WERI-Rb-1 (cell line): ENCODE measurements around the gene ZSWIM9.

Experiments used
- DNase-seq: peaks from one replicate; pipeline ENCODE4 v3.0.0-alpha.2; 2020
- H3K27ac ChIP-seq: fragments of 250-450 bp; sonication (Bioruptor Pico); 2 replicates; pipeline ENCODE4 v1.5.1; 2020; ENCODE audit warnings: mild to moderate bottlenecking, moderate library complexity
- H3K27me3 ChIP-seq: fragments of 250-450 bp; sonication (Bioruptor Pico); 2 replicates; pipeline ENCODE4 v1.5.1; 2021; ENCODE audit warnings: mild to moderate bottlenecking, low read depth, moderate library complexity; ENCODE audit not compliant: insufficient read depth, severe bottlenecking
- H3K36me3 ChIP-seq: fragments of 250-450 bp; sonication (Bioruptor Pico); 2 replicates; pipeline ENCODE4 v1.5.1; 2020; ENCODE audit warnings: mild to moderate bottlenecking, moderate library complexity
- H3K4me3 ChIP-seq: 2 replicates; pipeline ENCODE4 v1.5.1; 2011; ENCODE audit warnings: low read depth, mild to moderate bottlenecking, control low read depth, low read length
- H3K9me3 ChIP-seq: fragments of 250-450 bp; sonication (Bioruptor Pico); 2 replicates; pipeline ENCODE4 v1.5.1; 2021; ENCODE audit warnings: mild to moderate bottlenecking, moderate library complexity; ENCODE audit not compliant: severe bottlenecking
- CTCF ChIP-seq: IDR thresholded peaks from 2 replicates; pipeline ENCODE4 v1.5.1; 2011; ENCODE audit warnings: low read depth, mild to moderate bottlenecking, control low read depth, inconsistent platforms, low read length

ZSWIM9 gene

GRCh38 chr19:48127561-48127960 is 42.9 kb upstream of the ZSWIM9 start:
- Histone ChIP-seq H3K9me3 (no peaks in the 10 kb centered on the region), H3K36me3 (peaks cover 87% of the 10 kb centered on the region), H3K4me3 (no peak overlapping the region), H3K27ac (no peak overlapping the region), H3K27me3 (no peaks in the 10 kb centered on the region)
- no peak for TF ChIP-seq CTCF
- no peak for DNase-seq

- H3K9me3 ChIP-seq, result no peaks in the 10 kb centered on the region
- peaks cover 88% of the 10 kb centered on the region for H3K36me3 ChIP-seq
- H3K4me3 ChIP-seq, result no peak overlapping the region
- DNase-seq, result no peak
- no peak for TF ChIP-seq CTCF
- H3K27me3 ChIP-seq, result no peaks in the 10 kb centered on the region
- no peak overlapping the region for H3K27ac ChIP-seq
These were observed 37.4 kb upstream of the ZSWIM9 start for GRCh38 chr19:48133094-48133493.

- no peak for DNase-seq
- H3K4me3 ChIP-seq, result no peak overlapping the region
- no peaks in the 10 kb centered on the region for H3K27me3 ChIP-seq
- no peaks in the 10 kb centered on the region for H3K9me3 ChIP-seq
- no peak for TF ChIP-seq CTCF
- no peak overlapping the region for H3K27ac ChIP-seq
- peaks cover 78% of the 10 kb centered on the region for H3K36me3 ChIP-seq
These were observed 35.1 kb upstream of the ZSWIM9 start for GRCh38 chr19:48135411-48135810.

- Histone ChIP-seq H3K36me3 (peaks cover 77% of the 10 kb centered on the region), H3K27me3 (no peaks in the 10 kb centered on the region), H3K9me3 (no peaks in the 10 kb centered on the region), H3K27ac (no peak overlapping the region), H3K4me3 (no peak overlapping the region)
- no peak for DNase-seq
- no peak for TF ChIP-seq CTCF
These were observed 33.9 kb upstream of the ZSWIM9 start for GRCh38 chr19:48136547-48136946.

- no peaks in the 10 kb centered on the region for H3K27me3 ChIP-seq
- no peak for DNase-seq
- H3K27ac ChIP-seq, result no peak overlapping the region
- no peak overlapping the region for H3K4me3 ChIP-seq
- H3K36me3 ChIP-seq, result peaks cover 73% of the 10 kb centered on the region
- no peaks in the 10 kb centered on the region for H3K9me3 ChIP-seq
- no peak for TF ChIP-seq CTCF
These were observed 33.1 kb upstream of the ZSWIM9 start for GRCh38 chr19:48137411-48137810.

GRCh38 chr19:48139053-48139452 is 31.4 kb upstream of the ZSWIM9 start:
- Histone ChIP-seq H3K36me3 (peaks cover 75% of the 10 kb centered on the region), H3K27ac (no peak overlapping the region), H3K27me3 (no peaks in the 10 kb centered on the region), H3K9me3 (no peaks in the 10 kb centered on the region), H3K4me3 (no peak overlapping the region)
- TF ChIP-seq CTCF, result no peak
- no peak for DNase-seq
